ENCODE measurements around the gene SMIM24.
"Not testable (repeated sequence)": the region's sequence is repeated elsewhere in the genome, so short reads cannot be mapped to it uniquely, and the experiment has no call there.

SMIM24 gene

DNA sequence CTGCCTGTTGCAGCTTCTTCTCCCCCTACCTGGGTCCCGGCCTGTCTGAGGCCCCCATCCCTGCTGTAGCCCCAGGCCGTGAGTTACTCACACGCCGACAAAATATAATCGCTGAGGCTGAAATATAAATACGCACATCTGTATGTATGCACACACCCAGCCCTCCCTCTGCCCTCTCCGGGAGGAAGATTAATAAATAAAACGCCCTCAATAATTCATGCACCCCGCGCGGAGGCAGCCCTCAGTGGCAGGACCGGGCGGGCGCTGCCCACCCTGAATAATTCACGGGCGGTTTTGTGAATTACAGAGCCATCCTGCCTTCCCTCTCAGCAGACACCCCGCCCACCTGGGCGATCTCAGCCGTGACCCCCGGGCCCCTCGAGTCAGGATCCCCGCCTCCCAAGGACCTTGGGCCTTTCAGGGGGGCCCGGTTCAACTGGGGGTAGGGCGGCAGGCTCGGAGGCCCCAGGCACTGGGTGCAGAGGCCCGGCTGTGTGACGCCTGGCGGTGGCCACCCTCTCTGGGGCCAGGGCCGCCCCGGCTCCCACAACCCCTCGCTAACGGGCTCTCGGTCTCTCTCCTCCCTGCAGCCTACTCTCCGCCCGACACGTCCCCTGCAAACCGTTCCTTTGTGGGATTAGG lies 24.2 kb downstream of the SMIM24 start:
- H3K27me3 ChIP-seq (ENCODE audit: low read length), result no peaks in the 10 kb centered on the region
- no peaks in the 10 kb centered on the region for H3K9me2 ChIP-seq (replicated peaks; ENCODE audit: insufficient read depth, low read length)
- H3K9me3 ChIP-seq (ENCODE audit: insufficient read depth, low read length), result no peaks in the 10 kb centered on the region
- H3K27ac ChIP-seq (ENCODE audit: low read depth, low read length), result no peak overlapping the region
- no peaks in the 10 kb centered on the region for H4K20me1 ChIP-seq (ENCODE audit: low read depth, low read length)
- no peak overlapping the region for H3K4me3 ChIP-seq (ENCODE audit: insufficient read depth, low read length, poor library complexity, severe bottlenecking)
- no peak overlapping the region for H3K4me2 ChIP-seq (ENCODE audit: low read depth, low read length, poor library complexity, severe bottlenecking)
- TF ChIP-seq, protein P1, sequence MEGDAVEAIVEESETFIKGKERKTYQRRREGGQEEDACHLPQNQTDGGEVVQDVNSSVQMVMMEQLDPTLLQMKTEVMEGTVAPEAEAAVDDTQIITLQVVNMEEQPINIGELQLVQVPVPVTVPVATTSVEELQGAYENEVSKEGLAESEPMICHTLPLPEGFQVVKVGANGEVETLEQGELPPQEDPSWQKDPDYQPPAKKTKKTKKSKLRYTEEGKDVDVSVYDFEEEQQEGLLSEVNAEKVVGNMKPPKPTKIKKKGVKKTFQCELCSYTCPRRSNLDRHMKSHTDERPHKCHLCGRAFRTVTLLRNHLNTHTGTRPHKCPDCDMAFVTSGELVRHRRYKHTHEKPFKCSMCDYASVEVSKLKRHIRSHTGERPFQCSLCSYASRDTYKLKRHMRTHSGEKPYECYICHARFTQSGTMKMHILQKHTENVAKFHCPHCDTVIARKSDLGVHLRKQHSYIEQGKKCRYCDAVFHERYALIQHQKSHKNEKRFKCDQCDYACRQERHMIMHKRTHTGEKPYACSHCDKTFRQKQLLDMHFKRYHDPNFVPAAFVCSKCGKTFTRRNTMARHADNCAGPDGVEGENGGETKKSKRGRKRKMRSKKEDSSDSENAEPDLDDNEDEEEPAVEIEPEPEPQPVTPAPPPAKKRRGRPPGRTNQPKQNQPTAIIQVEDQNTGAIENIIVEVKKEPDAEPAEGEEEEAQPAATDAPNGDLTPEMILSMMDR (IDR thresholded peaks at IDR 0.05; ENCODE audit: insufficient read depth, low read length, poor library complexity, severe bottlenecking), result no peak
- no peak for TF ChIP-seq EZH2phosphoT487 (conservative IDR thresholded peaks at IDR 0.05; ENCODE audit: low read length)
- H2AFZ ChIP-seq (ENCODE audit: low read depth, low read length, severe bottlenecking), result no peak overlapping the region
- no peak overlapping the region for H3K9ac ChIP-seq (ENCODE audit: low read length)
- H3K79me2 ChIP-seq (ENCODE audit: insufficient read depth, low read length), result no peaks in the 10 kb centered on the region
- no peaks in the 10 kb centered on the region for H3F3A ChIP-seq (ENCODE audit: insufficient read depth)
- no peaks in the 10 kb centered on the region for H3K36me3 ChIP-seq (ENCODE audit: low read length)

DNA sequence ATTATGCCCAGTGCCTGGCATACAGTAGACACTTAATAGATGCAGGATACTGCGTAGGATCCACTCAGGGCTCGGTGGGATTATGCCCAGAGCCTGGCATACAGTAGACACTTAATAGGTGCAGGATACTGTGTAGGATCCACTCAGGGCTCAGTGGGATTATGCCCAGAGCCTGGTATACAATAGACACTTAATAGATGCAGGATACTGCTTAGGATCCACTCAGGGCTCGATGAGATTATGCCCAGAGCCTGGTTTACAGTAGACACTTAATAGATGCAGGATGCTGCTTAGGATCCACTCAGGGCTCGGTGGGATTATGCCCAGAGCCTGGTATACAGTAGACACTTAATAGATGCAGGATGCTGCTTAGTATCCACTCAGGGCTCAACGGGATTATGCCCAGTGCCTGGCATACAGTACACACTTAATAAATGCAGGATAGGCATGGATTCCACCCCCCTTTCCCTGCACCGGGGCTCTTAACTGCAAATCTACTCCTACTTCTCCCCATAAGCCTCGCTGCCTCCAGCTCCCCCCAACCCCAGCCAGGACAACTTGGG lies 24.9 kb downstream of the SMIM24 start:
- TF ChIP-seq EZH2phosphoT487 (conservative IDR thresholded peaks at IDR 0.05; ENCODE audit: low read length), result no peak
- TF ChIP-seq, protein P1 (IDR thresholded peaks at IDR 0.05; ENCODE audit: insufficient read depth, low read length, poor library complexity, severe bottlenecking), result no peak
- no peak overlapping the region for H2AFZ ChIP-seq (ENCODE audit: low read depth, low read length, severe bottlenecking)
- H3K4me3 ChIP-seq (ENCODE audit: insufficient read depth, low read length, poor library complexity, severe bottlenecking), result no peak overlapping the region
- H3K9me3 ChIP-seq (ENCODE audit: insufficient read depth, low read length), result no peaks in the 10 kb centered on the region
- no peak overlapping the region for H3K27ac ChIP-seq (ENCODE audit: low read depth, low read length)
- H3K27me3 ChIP-seq (ENCODE audit: low read length), result no peaks in the 10 kb centered on the region
- no peaks in the 10 kb centered on the region for H3F3A ChIP-seq (ENCODE audit: insufficient read depth)
- no peaks in the 10 kb centered on the region for H3K36me3 ChIP-seq (ENCODE audit: low read length)
- no peak overlapping the region for H3K4me2 ChIP-seq (ENCODE audit: low read depth, low read length, poor library complexity, severe bottlenecking)
- no peak overlapping the region for H3K9ac ChIP-seq (ENCODE audit: low read length)
- H4K20me1 ChIP-seq (ENCODE audit: low read depth, low read length), result no peaks in the 10 kb centered on the region
- no peaks in the 10 kb centered on the region for H3K79me2 ChIP-seq (ENCODE audit: insufficient read depth, low read length)
- H3K9me2 ChIP-seq (replicated peaks; ENCODE audit: insufficient read depth, low read length), result no peaks in the 10 kb centered on the region

DNA sequence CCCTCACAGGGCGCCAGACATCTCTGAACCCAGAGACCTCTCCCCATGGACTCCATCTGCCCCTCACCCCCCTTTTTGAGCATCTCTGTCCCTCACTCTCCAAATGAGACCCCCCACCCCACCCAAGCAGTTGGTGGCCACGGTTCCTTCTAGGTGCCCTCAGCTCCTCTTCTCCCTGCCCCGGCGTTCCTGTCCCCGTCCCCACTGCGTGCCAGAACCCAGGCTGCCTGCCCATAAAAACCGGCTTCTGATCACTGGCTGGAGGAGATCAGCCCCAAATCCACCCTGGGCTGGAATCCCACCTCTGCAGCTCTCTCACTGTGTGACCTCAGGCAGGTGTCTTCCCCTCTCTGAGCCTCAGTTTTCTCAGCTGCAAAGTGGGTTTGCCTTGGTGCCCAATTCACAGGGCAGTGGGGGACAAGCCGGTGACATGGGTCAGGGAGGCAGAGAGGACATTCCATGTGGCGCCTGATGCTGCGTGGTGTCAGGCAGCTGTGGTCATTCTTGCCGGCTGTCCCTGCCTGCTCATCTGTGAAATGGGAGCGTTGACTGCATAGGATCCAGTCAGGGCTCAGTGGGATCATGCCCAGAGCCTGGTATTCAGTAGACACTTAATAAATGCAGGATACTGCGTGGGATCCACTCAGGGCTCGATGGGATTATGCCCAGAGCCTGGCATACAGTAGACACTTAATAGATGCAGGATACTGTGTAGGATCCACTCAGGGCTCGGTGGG lies 25.5 kb downstream of the SMIM24 start:
- Histone ChIP-seq H3K36me3 (ENCODE audit: low read length) (no peaks in the 10 kb centered on the region), H3K79me2 (ENCODE audit: insufficient read depth, low read length) (no peaks in the 10 kb centered on the region), H3K27me3 (ENCODE audit: low read length) (no peaks in the 10 kb centered on the region), H2AFZ (ENCODE audit: low read depth, low read length, severe bottlenecking) (no peak overlapping the region), H3K9me3 (ENCODE audit: insufficient read depth, low read length) (no peaks in the 10 kb centered on the region), H3K4me2 (ENCODE audit: low read depth, low read length, poor library complexity, severe bottlenecking) (no peak overlapping the region), H4K20me1 (ENCODE audit: low read depth, low read length) (no peaks in the 10 kb centered on the region), H3K27ac (ENCODE audit: low read depth, low read length) (no peak overlapping the region), H3K9me2 (replicated peaks; ENCODE audit: insufficient read depth, low read length) (no peaks in the 10 kb centered on the region), H3F3A (ENCODE audit: insufficient read depth) (no peaks in the 10 kb centered on the region), H3K4me3 (ENCODE audit: insufficient read depth, low read length, poor library complexity, severe bottlenecking) (no peak overlapping the region), H3K9ac (ENCODE audit: low read length) (no peak overlapping the region)
- no peak for TF ChIP-seq EZH2phosphoT487 (conservative IDR thresholded peaks at IDR 0.05; ENCODE audit: low read length)

DNA sequence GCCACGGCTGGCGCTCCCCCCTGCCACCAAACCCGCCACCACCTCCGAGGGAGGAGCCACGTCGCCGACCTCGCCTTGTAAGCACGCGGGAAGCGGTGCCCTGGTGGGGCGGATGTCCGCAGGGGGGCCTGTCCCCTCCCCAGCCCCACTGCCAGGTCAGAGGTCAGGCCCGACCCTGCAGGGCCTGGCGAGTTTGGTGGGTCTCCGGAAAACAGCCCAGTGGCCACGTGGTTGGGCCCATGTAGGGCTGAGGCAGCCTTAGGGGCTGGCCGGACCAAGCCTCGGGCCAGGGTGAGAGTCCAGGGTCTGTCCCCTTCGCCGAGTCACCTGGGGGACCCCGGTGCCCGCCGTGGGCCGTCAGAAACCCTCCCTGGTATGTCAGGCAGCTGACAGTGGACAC lies 26.5 kb downstream of the SMIM24 start:
- no peaks in the 10 kb centered on the region for H3F3A ChIP-seq (ENCODE audit: insufficient read depth)
- H3K27ac ChIP-seq (ENCODE audit: low read depth, low read length), result no peak overlapping the region
- TF ChIP-seq, protein P1 (IDR thresholded peaks at IDR 0.05; ENCODE audit: insufficient read depth, low read length, poor library complexity, severe bottlenecking), result no peak
- no peak for TF ChIP-seq EZH2phosphoT487 (conservative IDR thresholded peaks at IDR 0.05; ENCODE audit: low read length)
- no peaks in the 10 kb centered on the region for H3K9me2 ChIP-seq (replicated peaks; ENCODE audit: insufficient read depth, low read length)
- no peaks in the 10 kb centered on the region for H3K27me3 ChIP-seq (ENCODE audit: low read length)
- H3K4me3 ChIP-seq (ENCODE audit: insufficient read depth, low read length, poor library complexity, severe bottlenecking), result no peak overlapping the region
- H3K4me2 ChIP-seq (ENCODE audit: low read depth, low read length, poor library complexity, severe bottlenecking), result no peak overlapping the region
- no peaks in the 10 kb centered on the region for H3K79me2 ChIP-seq (ENCODE audit: insufficient read depth, low read length)
- no peak overlapping the region for H2AFZ ChIP-seq (ENCODE audit: low read depth, low read length, severe bottlenecking)
- H3K36me3 ChIP-seq (ENCODE audit: low read length), result no peaks in the 10 kb centered on the region
- H3K9me3 ChIP-seq (ENCODE audit: insufficient read depth, low read length), result no peaks in the 10 kb centered on the region
- H4K20me1 ChIP-seq (ENCODE audit: low read depth, low read length), result no peaks in the 10 kb centered on the region
- H3K9ac ChIP-seq (ENCODE audit: low read length), result no peak overlapping the region

DNA sequence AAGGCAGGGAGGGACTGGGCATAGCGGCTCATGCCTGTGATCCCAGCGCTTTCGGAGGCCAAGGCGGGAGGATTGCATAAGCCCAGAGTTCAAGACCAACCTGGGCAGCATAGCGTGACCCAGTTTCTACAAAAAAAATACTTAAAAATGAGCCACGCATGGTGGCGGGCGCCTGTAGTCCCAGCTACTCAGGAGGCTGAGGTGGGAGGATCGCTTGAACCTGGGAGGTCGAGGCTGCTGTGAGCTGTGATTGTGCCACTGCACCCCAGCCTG lies 27.4 kb downstream of the SMIM24 start:
- not testable (repeated sequence) for H3K36me3 ChIP-seq (ENCODE audit: low read length)

More for the DNA sequence above, 27.4 kb downstream of the SMIM24 start:
- not testable (repeated sequence) for H3K9ac ChIP-seq (ENCODE audit: low read length); H3K79me2 ChIP-seq (ENCODE audit: insufficient read depth, low read length); H3F3A ChIP-seq (ENCODE audit: insufficient read depth); H3K27ac ChIP-seq (ENCODE audit: low read depth, low read length); H3K9me2 ChIP-seq (replicated peaks; ENCODE audit: insufficient read depth, low read length); H3K4me3 ChIP-seq (ENCODE audit: insufficient read depth, low read length, poor library complexity, severe bottlenecking); H3K27me3 ChIP-seq (ENCODE audit: low read length); H3K9me3 ChIP-seq (ENCODE audit: insufficient read depth, low read length); H2AFZ ChIP-seq (ENCODE audit: low read depth, low read length, severe bottlenecking); H3K4me2 ChIP-seq (ENCODE audit: low read depth, low read length, poor library complexity, severe bottlenecking); H4K20me1 ChIP-seq (ENCODE audit: low read depth, low read length)

All from SU-DHL-6 (cell line).